Midbrain (tissue), 1 donor: ENCODE measurements around the gene IQCC.

Source experiments
- DNase-seq: peaks from one replicate; lab custom pipeline; 2025; lab: John Stamatoyannopoulos, UW

Gene IQCC

DNA sequence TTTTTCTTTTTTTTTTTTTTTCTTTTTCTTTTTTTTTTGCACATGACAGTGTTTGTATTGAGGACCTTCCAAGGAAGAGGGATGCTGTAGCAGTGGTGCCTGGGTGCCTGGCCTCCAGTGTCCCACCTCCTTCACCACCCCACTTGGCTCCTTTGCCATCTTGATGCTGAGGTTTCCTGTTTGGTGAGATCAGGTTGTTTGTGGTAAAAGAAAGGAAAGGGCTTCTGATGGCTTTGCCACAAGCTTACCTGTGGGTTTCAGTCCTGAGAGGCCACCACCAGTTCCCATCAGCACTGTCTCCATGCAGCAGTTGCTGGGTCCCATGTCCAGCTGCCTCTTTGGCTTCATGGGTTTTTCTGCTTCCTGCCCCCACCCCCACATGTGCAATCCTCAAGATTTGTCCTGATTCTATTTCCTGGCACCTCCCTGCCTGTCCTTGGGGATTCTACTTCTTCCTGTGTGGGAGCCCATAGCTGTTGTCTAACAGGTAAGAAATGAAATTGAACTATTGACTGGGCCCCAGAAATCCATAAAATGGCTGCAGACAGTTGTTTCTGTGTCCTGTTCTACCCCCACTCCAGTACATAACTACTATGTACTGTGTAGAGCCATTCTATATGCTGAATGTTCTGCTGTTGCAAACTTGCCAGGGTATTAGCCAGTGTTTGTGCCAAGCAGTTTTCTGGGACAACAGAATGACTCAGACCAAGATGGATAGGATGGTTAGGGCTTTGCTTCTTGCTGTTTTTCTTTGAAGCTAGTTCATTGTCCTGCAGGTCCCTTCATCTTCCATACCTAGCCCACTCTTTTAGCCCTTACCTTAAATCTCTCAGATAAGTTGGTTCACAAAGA is 9.3 kb upstream of the IQCC start:
- DNase-seq, result no peak

DNA sequence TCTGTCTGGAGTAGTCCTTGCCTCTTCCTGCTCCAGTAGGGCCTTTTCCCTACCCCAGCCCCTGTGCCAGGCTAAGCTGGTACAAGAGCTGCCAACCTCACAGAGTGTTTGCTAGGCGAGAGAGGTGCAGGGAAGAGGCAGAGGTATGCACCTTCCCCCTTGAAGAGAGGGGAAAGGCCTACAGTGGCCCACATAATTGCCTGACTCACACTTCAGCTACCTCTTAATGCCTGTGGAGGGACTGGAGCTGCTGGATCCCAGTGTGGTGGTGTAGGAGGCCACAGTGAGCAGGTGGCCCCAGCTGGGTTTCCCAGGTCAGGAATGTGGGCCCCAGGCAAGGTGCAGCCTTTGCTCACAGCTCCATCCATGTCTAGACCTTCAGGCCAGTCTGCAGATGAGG is 8.4 kb upstream of the IQCC start:
- DNase-seq, result no peak

DNA sequence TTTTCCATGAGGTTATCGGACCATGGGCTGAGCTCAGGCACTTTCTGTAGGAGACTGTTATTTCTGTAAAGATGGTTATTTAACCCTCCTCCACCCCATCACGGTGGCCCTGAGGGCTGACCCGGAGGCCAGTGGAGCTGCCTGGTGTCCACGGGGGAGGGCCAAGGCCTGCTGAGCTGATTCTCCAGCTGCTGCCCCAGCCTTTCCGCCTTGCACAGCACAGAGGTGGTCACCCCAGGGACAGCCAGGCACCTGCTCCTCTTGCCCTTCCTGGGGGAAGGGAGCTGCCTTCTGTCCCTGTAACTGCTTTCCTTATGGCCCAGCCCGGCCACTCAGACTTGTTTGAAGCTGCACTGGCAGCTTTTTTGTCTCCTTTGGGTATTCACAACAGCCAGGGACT is 7.6 kb upstream of the IQCC start:
- no peak for DNase-seq

DNA sequence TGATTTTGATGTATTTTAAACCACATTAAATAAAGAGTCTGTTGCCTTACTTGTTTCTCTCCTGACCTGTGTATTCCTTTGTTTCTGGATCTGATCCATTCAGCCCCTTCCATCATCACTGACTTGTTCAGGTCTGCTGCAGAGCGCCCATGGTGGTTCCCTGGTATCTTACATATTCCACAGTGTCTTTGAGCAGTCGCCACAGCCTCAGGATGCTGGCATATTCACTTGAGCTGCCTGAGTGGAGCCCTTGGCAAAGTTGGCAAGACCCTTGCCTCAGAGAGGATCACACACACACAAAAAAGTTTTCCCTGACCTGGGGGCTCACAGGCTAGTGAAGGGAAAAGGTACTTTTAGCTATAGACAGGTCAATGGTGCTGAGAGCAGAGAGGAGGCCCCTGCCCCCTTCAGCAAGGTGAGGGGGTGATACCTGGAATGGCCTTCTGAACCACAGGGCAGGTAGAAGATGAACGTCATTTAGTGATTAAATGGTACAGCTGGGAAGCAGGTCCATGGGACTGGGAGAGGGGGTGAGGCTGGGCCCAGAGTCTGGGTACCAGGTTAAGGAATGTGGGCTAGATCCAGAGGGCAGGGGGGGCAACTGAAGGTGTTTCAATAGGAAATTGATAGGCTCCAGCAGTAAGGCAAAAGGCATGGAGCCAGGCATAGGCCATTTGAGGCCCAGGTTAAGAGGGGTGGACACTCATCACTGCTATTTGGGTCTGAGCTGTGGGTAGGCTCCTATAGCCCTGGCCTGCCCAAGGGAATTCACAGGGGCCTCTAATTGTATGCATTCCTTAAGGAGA is 7.0 kb upstream of the IQCC start:
- no peak for DNase-seq

DNA sequence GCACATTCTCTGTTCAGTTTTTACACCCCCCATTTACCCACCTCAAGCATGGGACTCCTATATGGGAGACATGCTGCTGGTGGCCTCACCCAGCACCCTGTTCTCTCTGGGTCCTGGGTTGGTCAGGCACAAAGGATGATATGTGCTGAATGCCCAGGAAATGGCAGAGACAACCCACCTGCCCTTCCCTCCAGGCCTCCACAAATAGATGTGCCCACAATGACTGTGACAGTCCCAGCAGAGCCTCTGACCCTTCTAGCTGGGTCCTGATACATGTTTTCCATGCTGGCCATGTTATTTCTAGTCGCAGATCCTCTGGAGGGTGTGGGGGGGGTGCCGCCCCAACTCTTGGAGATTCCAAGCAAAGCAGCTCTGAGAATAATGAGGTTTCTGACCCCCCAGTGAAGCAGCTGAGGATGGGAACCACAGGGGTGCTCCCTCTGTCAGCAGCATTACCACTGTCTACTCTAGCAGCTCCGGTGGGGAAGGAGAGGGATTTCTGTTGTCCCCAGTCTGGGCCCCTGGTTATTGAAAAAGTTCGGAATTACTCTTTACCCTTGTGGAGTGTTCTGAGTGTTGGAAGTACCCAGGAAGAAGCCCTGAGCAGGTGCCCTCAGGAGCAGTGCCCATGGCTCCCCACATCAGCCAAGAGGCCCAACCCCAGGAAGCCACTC is 6.3 kb upstream of the IQCC start:
- no peak for DNase-seq

DNA sequence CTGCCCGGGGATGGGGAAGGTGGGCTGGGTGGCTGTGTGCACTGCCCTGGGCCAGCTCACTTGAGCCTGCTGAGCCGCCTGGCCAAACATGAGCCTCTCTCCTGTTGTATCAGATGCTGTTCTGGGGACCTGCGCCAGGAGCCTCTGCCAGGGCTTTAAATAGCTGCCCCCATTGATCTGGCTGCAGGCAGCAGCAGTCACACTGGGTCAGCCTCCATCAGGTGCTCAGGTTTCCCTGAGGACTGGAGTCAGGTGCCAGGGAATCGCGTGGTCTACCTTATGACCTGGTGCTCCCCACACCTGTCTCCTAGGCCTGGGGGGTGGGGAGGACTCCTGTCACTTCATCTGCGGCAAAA is 5.8 kb upstream of the IQCC start:
- peak; percentile 8 for DNase-seq

DNA sequence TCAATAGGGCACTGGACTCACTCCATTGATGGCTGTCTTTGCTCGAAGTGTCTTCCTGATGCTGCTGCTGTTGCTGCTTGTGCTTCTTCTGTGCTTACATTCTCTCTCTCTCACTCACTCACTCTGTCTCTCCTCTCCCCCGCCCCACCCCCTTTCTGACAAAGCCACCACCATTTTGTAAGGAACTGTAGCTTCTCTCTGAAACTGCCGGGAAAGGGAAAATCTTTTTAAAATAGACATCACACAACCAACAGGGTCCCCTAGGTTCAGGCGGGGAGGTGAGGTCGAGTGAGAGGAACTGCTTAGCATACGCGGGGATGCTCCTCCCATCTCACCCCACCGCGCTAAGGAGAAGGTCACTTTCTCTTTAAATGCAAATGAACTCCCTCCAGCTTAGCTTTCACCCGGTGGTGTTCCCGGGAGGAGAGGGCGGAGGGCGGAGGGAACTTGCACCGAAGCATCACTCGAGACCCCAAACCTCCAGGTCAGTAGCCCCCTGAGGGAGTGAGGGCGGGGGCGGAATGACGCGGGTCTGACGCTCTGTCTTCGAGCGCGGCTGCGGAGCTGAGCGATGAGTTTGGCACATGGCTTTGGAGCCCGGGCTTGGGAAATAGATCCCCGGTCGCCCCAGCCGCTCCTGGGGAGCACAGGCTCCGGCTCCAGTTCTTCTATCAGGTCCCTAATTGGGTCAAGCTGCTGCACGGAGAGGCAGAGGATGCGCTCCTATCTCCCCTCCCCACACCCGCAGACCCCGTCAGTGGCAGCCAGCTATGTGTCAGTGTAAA is 5.1 kb upstream of the IQCC start, which contains the start of gene CCDC28B:
CCDC28B (plus strand) TSS at position 370 of the 785 bp plus-strand sequence. CDS start 1,341 bp downstream, outside the sequence.
- peak; percentile 58 for DNase-seq

DNA sequence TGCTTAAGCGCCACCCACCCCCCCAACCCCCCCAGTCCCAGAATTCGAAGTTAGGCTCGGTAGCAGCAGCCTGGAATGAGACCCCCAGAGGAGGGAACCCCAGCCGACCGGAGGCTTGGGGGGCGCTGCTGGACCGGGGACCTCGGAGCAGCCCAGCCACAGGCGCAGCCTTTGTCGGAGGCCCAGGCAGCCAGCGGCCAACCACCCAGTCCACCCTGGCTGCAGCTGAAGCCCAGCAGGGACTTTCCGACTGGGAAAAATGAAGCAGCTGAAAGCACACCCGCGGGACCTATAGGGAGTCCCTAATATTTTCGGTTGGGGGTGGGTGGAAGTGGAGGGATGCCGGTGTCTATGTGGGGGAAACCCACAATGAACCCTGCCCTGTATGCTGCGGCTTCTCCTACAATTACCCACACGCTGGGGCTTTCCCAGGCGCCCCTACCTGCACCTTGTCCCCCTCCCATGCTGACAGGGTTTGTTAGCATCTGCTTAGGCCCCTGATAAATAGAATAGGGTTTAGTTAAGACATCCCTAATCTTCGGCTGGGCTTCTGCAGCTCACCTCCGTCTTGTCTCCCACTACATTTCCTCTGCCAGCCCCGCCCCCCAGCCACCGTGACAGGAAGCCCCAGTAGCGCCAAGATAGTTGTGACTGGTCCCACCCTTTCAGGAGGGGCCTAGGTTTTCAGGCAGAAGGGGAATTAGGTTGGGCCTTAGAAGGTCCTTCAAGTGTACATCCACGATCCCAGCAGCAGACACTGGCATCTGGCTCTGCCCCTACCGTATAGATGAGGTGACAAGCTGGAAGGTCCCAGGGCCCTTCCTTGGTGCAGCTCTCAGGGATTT is 4.2 kb upstream of the IQCC start:
- DNase-seq, result peak; percentile 11

DNA sequence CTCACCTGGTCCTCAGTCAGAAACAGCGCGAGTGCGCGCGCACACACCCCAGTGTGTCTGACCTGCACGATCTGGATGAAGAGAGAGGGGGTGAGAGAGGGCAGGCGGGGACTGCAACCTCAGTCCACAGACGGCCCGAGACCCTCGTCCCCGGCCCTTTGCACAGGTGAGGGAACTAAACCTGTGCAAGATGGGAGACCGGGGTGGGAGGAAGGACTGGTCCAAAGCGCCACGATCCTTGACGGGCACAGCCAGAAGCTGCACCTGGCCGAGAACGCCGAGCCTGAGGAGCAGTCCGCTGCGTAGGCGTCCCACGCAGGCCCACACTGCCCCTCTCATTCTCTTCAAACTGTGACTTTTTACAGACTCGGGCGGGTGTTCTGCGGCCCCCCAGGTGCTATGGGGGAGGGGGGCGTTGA is 519 bp upstream of the IQCC start:
- DNase-seq, result no peak

DNA sequence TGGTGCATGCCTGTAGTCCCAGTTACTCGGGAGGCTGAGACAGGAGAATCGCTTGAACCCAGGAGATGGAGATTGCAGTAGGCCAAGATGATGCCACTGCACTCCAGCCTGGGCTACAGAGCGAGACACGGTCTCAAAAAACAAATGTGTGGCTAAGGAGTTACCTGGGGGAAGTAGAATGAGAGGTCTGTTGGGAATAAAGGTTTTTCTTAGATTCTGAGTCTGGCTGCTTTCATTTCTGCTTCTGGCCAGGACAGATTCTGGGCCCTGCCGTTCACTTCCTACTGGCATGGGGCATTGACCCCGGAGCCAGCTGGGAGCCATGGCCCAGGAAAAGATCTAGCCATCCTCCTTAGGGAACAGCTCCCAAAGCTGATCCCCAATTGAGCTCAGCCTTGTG is 3.0 kb downstream of the IQCC start:
- no peak for DNase-seq

DNA sequence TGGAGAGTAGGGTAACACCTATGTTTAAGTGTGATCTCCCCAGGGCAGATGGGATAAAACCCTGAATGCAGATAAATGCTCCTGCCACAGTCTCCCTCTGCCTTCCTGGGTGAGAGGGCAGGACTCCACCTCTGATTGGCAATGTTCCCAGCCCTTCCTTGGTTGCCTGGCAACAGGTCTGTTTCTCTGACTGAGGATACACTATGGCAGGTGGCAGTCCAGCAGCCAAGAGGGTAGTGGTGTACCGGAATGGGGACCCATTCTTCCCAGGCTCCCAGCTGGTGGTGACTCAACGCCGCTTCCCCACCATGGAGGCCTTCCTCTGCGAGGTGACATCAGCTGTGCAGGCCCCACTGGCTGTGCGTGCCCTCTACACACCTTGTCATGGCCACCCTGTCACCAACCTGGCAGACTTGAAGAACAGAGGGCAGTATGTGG is 3.4 kb downstream of the IQCC start, which contains the start of gene DCDC2B:
DCDC2B (plus strand) TSS at position 199 of the 438 bp plus-strand sequence; CDS start at position 204, 5 bp downstream.
- DNase-seq, result no peak

DNA sequence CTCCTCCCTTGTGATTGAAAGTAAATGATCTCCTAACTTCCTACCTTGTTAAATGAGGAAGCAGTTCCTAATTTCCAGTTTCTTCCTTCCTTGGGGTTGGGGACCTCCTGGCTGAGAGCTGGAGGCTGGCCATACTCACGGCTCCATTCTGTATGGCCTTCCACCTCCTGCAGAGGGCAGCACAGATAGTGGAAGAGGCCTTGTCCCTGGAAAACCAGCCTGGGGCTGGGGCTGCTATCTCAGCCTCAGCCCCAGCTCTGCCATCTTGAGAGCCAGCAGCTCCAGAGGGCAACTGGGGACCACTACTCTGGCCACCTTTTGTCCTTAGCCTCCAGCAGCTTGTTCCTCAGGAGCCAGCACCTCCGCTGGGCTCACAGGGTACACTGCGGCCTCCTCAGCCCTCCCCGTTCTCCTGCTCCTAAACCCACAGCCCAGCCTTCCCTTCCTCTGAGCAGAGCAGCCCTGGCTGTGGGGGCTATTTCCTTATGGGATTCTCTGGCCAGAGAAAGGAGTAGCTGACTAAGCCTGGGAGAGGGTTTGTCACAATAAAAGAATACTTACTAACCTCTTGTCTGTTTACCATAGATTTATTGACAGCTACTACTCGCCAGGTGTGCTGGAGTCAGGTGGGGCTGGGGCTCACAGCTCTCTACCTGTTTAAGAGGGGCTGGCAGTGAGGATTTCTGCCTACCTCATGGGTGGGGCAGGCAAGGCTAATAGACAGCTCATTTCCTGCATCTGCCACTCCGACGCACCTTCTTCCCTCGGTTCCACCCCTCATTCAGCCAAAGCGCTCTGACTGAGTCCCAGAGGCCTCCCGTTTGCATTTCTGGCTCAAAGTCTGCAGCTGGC is 10.4 kb downstream of the IQCC start:
- peak; percentile 50 for DNase-seq

DNA sequence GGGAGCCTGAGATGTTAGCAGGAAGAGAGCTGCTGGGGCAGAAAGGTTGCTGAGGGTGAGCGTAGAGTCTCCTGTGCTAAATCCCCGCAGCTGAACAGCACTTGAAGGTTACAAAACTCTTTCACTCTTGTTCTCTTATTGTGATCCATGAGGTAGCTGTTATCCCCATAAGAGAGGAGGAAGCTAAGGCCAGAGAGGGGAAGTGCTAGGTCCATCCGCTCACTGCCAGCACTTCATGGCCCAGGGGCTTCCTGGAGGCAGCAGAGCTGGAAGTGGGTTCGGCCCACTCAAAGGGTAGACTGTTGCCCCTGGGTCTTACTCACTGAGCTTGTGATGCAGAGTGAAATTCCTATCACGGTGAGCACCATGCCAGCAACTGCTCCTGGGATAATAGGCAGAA is 11.1 kb downstream of the IQCC start:
- no peak for DNase-seq

DNA sequence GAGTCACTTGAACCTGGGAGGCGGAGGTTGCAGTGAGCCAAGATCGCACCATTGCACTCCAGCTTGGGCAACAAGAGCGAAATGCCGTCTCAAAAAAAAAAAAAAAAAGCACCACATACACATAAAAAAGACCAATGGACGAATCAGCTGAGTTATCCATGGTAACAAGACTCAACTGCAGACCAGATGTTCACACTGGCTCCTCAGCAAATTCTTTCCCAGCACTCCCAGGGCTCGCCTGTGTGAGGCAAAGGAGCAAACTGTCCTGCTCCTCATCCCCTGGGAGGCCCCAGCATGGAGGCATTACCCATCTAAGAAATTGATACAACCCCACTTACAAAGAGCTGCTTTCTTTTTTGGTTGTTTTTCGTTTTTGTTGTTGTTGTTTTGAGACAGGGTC is 13.6 kb downstream of the IQCC start:
- DNase-seq, result no peak

DNA sequence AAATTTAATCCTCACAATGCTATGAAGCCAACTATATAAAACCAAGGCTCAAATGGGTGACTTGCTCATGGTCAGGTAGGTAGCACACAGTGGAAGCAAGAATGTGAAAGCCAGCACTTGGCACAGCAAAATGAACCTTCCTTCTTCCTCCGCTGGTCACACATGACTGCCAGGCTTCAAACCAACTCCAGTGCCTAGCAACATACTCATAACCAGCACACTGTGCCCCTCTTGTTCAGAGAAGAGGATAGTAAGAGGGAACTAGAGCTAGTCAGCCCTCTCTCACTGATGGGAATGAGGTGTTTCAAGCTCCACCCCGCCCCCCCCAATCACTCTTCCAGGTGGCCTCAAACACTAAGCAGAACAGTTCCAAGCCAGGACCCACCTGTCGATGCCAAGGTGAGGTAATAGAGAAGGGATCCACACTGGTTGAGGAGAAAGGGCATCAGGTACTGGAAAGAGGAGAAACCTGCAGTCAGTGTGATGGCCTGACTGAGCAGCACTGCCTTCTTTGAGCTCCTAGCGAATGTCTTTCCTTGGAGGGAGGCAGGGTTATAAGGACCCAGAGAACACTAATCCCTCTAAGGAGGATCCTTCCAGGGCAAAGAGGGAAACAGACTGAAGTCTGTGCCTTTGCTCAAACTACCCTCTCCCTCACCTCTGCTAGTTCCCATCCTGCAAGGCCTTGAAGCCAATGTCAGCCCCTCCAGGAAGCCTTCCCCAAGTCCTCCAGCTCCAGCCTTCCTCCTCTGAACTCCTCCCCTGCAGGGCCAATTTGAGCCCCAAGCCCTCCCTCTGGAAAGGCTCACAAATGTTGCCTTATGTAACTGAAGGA is 15.5 kb downstream of the IQCC start:
- DNase-seq, result no peak

DNA sequence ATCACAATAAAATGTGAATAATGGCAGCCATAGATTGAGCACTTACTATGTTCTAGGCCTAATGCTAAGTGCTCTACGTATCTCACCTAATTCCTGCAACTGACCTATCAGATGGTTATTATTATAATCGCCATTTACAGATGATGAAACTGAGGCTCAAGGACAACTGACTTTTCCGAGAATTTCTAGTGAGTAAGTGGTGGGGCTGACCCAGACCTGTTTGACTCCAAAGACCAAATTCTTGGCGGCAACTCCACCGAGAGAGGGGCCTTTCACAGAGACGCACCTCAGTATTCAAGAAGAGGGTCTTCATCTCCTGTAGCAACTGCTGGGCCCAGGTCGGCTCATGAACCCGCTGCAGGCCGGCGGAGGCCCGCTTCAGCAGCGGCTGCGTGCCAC is 16.1 kb downstream of the IQCC start:
- DNase-seq, result no peak

DNA sequence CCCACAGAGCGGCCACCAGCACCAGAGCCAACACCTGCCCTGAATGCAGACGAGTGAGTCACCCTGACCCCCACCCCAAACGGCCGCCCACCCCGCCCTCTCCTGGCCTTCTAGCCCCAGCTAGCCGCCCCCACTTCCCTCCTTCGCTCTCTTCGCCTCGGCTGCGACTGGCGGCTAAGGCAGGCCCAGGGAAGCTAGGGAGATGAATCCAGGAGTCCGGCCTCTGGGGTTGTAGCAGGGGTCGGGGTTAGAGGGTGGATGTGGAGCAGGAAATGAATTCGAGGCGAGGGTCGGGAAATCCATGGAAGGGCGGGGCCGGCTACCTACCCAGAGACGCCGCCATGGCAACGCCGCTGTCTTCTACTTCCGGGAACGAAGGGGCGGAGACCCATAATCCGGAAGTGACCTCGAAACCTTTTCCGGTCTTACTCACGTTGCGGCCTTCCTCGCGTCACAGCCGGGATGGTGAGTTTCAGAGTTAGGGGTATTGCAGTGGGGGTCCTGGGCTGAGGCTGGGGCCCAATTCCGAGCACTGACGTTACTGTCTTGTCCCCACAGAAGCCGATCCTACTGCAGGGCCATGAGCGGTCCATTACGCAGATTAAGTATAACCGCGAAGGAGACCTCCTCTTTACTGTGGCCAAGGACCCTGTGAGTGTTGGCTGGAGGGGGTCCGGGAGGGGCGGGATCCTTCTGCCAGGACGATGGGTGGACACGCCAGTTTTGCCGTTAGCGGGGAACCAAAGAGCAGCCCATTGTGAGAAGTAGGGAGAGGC is 16.7 kb downstream of the IQCC start, which contains the start of the genes EIF3I and TMEM234:
EIF3I (plus strand) TSS at position 428 of the 776 bp plus-strand sequence; CDS start at position 463, 35 bp downstream.
TMEM234 (minus strand) TSS at position 374 of the 776 bp plus-strand sequence; CDS start at position 343, 31 bp downstream.
- peak; percentile 94 for DNase-seq

DNA sequence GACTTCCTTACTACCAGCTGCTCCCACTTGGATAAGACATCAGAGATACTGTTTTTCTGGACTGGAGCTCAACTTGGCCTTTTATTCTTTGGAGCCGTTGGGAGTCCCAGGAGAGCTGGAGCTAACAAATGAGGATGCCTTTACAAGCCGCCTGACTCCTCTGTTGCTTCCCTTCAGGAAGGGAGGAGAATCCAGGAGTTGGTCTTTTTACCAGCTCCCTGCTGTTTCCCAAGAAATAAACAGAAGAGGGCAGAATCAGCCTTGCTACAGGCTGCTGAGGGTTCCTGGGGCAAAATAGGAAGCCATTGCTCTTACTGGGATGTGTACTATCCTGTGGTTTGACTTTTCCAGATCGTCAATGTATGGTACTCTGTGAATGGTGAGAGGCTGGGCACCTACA is 18.2 kb downstream of the IQCC start:
- DNase-seq, result no peak
